GM19455 (cell line): Measurements from ENCODE around the gene GSC2.

Experiments used
- ATAC-seq: cut with Tn5 transposase; IDR thresholded peaks from one replicate; pipeline ENCODE4 v1.9.1; 2021; ENCODE audit not compliant: unreplicated experiment

GSC2 gene

GRCh38 chr22:19149991-19150390 is at the start of gene GSC2:
GSC2 (minus strand) TSS chr22:19150292; CDS start chr22:19150283, 9 bp downstream.
- no peak for ATAC-seq

- ATAC-seq = no peak
Measured at GRCh38 chr22:19199479-19199878, 49.4 kb upstream of the GSC2 start.

- ATAC-seq = no peak
Measured at GRCh38 chr22:19197997-19198865, 48.1 kb upstream of the GSC2 start.

GRCh38 chr22:19196841-19197612 is 46.9 kb upstream of the GSC2 start:
- no peak for ATAC-seq

GRCh38 chr22:19195796-19196731 is 46.0 kb upstream of the GSC2 start:
- no peak for ATAC-seq

GRCh38 chr22:19194766-19195536 is 44.9 kb upstream of the GSC2 start:
- no peak for ATAC-seq

GRCh38 chr22:19193879-19194278 is 43.8 kb upstream of the GSC2 start:
- ATAC-seq = no peak

GRCh38 chr22:19187716-19188563 is 37.8 kb upstream of the GSC2 start:
- no peak for ATAC-seq

GRCh38 chr22:19184276-19184997 is 34.3 kb upstream of the GSC2 start:
- no peak for ATAC-seq

GRCh38 chr22:19183216-19183615 is 33.1 kb upstream of the GSC2 start:
- ATAC-seq = no peak

- no peak for ATAC-seq
Measured at GRCh38 chr22:19182472-19183157, 32.5 kb upstream of the GSC2 start.

- no peak for ATAC-seq
Measured at GRCh38 chr22:19181786-19182471, 31.8 kb upstream of the GSC2 start.

GRCh38 chr22:19180740-19181410 is 30.8 kb upstream of the GSC2 start:
- ATAC-seq = no peak

GRCh38 chr22:19180234-19180633 is 30.1 kb upstream of the GSC2 start:
- ATAC-seq = no peak

GRCh38 chr22:19179497-19180048 is 29.5 kb upstream of the GSC2 start:
- peak; percentile 32 for ATAC-seq

- peak; percentile 58 for ATAC-seq
Measured at GRCh38 chr22:19178657-19179496, 28.8 kb upstream of the GSC2 start, which contains the start of gene SLC25A1. SLC25A1 (minus strand) TSS chr22:19178736; CDS start chr22:19178673, 63 bp downstream.
